Astrocyte (in vitro differentiated cells and primary cell): Measurements from ENCODE around the gene WDR64.

Experiments used
- CTCF ChIP-seq: IDR thresholded peaks from 2 replicates; pipeline ENCODE4 v1.5.1; 2011; ENCODE audit warnings: low read depth, mild to moderate bottlenecking, inconsistent platforms, low read length, moderate library complexity; ENCODE audit not compliant: insufficient read depth
- EZH2 ChIP-seq: IDR thresholded peaks from 2 replicates; pipeline ENCODE4 v1.6.1; 2012; ENCODE audit warnings: mild to moderate bottlenecking, low read length, inconsistent platforms; ENCODE audit not compliant: insufficient read depth

- TF ChIP-seq CTCF (no peak), EZH2 (no peak)
Observed at GRCh38 chr1:241632987-241633386, 19.1 kb upstream of the WDR64 start.
